ENCODE measurements around the gene COMMD9.

- TF ChIP-seq CTCF (IDR thresholded peaks at IDR 0.05) (no peak), YY1 (IDR thresholded peaks at IDR 0.05; ENCODE audit: low read depth) (no peak), RAD21 (IDR thresholded peaks at IDR 0.05; ENCODE audit: low read length) (no peak)
Observed at GRCh38 chr11:36248436-36248835, 40.8 kb downstream of the COMMD9 start.
